Neural crest cell (in vitro differentiated cells): Measurements from ENCODE around the gene CCNI2. TPM values are rescaled to one million over a fixed set of nuclear protein-coding genes. Genes with fewer than 3 reads are reported as not detected.

Experiments
- DNase-seq: peaks from one replicate; pipeline ENCODE4 v3.0.0; 2021; ENCODE audit warnings: low read depth, mixed read lengths, low spot score
- H3K27ac Mint-ChIP-seq: one replicate; pipeline ENCODE4 v1.8.0; 2021; ENCODE audit warnings: mild to moderate bottlenecking, mixed read lengths; ENCODE audit not compliant: unreplicated experiment
- H3K27me3 Mint-ChIP-seq: 2 replicates; pipeline ENCODE4 v1.8.0; 2021; ENCODE audit warnings: low read depth, mild to moderate bottlenecking, mixed read lengths
- H3K36me3 Mint-ChIP-seq: 2 replicates; pipeline ENCODE4 v1.8.0; 2021; ENCODE audit warnings: low read depth, mild to moderate bottlenecking, mixed read lengths
- H3K4me1 Mint-ChIP-seq: 2 replicates; pipeline ENCODE4 v1.8.0; 2021; ENCODE audit warnings: mixed read lengths
- H3K4me3 Mint-ChIP-seq: one replicate; pipeline ENCODE4 v1.8.0; 2021; ENCODE audit warnings: mild to moderate bottlenecking, mixed read lengths
- H3K9me3 Mint-ChIP-seq: 2 replicates; pipeline ENCODE4 v1.8.0; 2021; ENCODE audit warnings: mixed read lengths
- CTCF ChIP-seq: fragments of 200-600 bp; sonication (generic); conservative IDR thresholded peaks from 2 replicates; pipeline ENCODE4 v1.5.0; 2021; ENCODE audit warnings: antibody characterized with exemption, mild to moderate bottlenecking
- total RNA-seq: library from RNA; stranded (reverse); gene quantifications from 2 replicates; pipeline ENCODE4 v1.2.1, GENCODE V29; 2021

Gene CCNI2
- total RNA-seq, 1 donor from 2014 or later = not detected

DNA sequence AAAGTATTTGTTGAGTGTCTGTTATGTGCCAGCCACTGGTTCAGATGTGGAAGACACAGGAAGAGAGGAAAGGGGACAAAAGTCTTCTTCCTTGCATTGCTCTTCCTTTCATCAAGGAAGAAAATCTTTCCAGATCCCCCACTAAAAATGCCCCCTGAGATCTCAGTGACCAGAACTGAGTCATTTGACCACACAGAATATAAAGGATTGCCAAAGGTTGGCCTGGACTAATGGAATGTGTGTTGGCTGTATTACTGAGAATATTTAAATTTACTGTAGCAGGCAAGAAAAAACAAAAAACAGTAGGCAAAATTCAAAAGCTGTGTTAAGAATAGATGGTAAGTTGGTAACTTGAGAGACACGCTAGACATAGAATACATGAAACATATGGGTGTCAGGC, 39.9 kb downstream of the CCNI2 start:
- no peak for TF ChIP-seq CTCF
- DNase-seq = no peak
- no peak overlapping the region for H3K4me3 Mint-ChIP-seq
- H3K27me3 Mint-ChIP-seq = peaks cover 7% of the 10 kb centered on the region
- no peak overlapping the region for H3K27ac Mint-ChIP-seq
- no peaks in the 10 kb centered on the region for H3K36me3 Mint-ChIP-seq
- no peaks in the 10 kb centered on the region for H3K9me3 Mint-ChIP-seq
- H3K4me1 Mint-ChIP-seq = peaks cover 9% of the 10 kb centered on the region

- no peaks in the 10 kb centered on the region for H3K36me3 Mint-ChIP-seq
- peaks cover 8% of the 10 kb centered on the region for H3K27me3 Mint-ChIP-seq
- H3K4me1 Mint-ChIP-seq = peaks cover 9% of the 10 kb centered on the region
- no peak for DNase-seq
- no peak overlapping the region for H3K27ac Mint-ChIP-seq
- TF ChIP-seq CTCF = no peak
- H3K4me3 Mint-ChIP-seq = no peak overlapping the region
- H3K9me3 Mint-ChIP-seq = no peaks in the 10 kb centered on the region
These were observed 41.3 kb downstream of the CCNI2 start for GRCh38 chr5:132788508-132788907.

DNA sequence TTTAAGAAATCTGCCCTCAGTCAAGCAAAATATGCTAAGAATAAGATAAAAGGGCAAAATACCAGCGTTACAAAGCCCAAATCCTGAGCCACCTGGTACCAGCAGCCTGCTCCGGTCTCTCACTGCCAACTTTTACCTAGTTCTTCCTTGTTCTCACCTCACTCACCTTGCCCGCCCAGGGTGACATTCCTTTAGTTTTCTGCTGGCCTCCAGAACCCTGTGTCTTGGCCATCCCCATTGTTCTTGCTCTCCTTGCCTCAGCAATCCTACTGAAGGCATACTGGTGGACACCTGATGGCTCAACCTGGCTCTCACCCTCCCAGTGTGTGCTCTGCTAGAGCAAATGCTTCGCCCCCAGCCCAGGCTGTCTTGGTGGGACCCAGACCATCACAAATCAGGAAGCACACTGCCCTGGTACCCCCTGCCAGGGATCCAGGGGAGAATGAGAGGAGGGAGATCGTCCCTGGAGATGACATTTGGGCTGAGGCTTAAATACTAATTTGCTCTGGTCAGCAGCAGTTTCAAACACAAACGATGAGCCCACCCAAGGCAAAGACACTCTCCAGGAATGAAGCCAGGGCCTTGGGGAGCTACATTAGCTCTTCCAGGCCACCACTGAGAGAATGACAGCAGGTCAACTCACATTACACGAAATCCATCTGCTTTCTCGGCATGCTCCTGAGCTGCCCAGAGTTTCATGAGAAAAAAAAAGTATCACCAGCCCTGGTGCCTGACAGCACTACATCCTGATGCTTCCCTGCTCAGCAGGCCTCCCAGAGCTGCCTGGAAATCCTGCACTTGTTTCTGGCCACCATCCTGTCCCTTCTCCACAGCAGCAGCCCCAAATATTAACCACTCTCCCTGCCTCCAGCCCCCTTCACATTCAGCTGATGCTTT, 42.0 kb downstream of the CCNI2 start:
- peaks cover 9% of the 10 kb centered on the region for H3K4me1 Mint-ChIP-seq

GRCh38 chr5:132790201-132790865, 43.1 kb downstream of the CCNI2 start:
- no peak for DNase-seq
- peaks cover 9% of the 10 kb centered on the region for H3K27me3 Mint-ChIP-seq
- H3K36me3 Mint-ChIP-seq = no peaks in the 10 kb centered on the region
- TF ChIP-seq CTCF = no peak
- H3K27ac Mint-ChIP-seq = no peak overlapping the region
- no peaks in the 10 kb centered on the region for H3K9me3 Mint-ChIP-seq
- no peak overlapping the region for H3K4me3 Mint-ChIP-seq
- H3K4me1 Mint-ChIP-seq = peaks cover 9% of the 10 kb centered on the region

More for the DNA sequence above, 42.0 kb downstream of the CCNI2 start:
- H3K36me3 Mint-ChIP-seq = no peaks in the 10 kb centered on the region
- no peak overlapping the region for H3K4me3 Mint-ChIP-seq
- TF ChIP-seq CTCF = no peak
- no peak overlapping the region for H3K27ac Mint-ChIP-seq
- peaks cover 9% of the 10 kb centered on the region for H3K27me3 Mint-ChIP-seq
- H3K9me3 Mint-ChIP-seq = no peaks in the 10 kb centered on the region
- no peak for DNase-seq

DNA sequence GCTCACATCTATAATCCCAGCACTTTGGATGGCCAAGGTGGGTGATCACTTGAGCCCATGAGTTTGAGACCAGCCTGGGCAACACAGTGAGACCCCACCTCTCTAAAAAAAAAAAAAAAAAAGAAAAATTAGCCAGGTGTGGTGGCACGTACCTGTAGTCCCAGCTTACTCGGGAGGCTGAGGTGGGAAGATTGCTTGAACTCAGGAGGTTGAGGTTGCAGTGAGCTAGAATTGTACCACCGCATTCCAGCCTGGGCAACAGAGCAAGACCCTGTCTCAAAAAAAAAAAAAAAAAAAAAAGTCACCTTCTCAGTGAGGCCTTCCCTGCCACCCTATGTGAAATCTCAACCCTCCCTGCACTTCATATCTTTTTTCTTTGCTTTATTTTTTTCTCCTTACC, 43.8 kb downstream of the CCNI2 start:
- Mint-ChIP-seq H3K9me3 (no peaks in the 10 kb centered on the region), H3K27ac (no peak overlapping the region), H3K36me3 (no peaks in the 10 kb centered on the region), H3K4me3 (no peak overlapping the region), H3K27me3 (peaks cover 6% of the 10 kb centered on the region), H3K4me1 (peaks cover 9% of the 10 kb centered on the region)
- TF ChIP-seq CTCF = no peak
- no peak for DNase-seq
